HG03060 (cell line): ENCODE data around the gene COX19.
"Not testable (repeated sequence)": the region's sequence is repeated elsewhere in the genome, so short reads cannot be mapped to it uniquely, and the experiment has no call there.

Experiments
- ATAC-seq: cut with Tn5 transposase; IDR thresholded peaks from one replicate; pipeline ENCODE4 v1.9.1; 2021; ENCODE audit warnings: low read depth, moderate number of reproducible peaks; ENCODE audit not compliant: unreplicated experiment

COX19 gene

DNA sequence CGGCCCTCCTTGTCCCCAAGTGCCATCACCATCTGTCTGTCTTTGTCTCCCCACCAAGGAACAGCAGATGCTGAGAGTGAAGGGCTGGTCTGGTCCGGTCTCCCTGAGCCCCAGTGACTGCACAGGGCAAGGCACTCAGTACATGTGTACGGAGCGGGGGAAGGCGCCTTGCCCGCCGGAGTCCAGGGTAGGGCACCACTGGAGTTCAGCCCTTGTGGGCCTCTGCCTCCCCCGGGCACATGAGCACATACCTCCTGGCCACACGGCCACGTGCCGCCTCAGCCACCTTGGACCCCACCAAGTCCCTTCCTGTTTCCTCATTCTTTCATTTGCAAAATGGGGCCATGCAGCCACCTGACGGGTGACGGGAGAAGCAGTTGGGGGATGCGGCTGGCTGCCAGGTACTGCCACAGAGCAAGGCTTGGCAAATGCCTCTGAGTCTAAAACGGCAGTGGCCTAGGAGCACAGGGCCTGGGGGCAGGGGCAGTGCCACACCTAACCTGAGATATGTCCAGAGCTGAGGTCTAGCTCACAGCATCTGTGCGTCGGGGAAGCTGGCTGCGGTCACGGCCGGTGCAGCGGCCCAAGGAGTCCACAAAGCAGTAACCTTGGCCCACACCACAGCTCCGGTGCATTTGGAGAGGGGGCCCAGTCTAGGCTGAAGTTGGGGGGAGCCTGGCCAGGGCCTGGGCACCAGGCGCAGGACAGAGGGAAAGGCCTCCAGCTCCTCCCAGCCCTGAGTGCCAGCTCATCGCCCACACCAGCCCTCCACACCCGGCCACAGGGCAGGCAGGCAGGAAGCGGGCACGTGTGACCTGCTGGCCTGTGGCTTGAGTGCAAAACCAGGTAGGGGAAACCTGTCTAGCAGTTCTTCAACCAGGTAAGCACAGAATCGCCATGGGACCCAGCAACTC, 26.1 kb downstream of the COX19 start:
- ATAC-seq = no peak

DNA sequence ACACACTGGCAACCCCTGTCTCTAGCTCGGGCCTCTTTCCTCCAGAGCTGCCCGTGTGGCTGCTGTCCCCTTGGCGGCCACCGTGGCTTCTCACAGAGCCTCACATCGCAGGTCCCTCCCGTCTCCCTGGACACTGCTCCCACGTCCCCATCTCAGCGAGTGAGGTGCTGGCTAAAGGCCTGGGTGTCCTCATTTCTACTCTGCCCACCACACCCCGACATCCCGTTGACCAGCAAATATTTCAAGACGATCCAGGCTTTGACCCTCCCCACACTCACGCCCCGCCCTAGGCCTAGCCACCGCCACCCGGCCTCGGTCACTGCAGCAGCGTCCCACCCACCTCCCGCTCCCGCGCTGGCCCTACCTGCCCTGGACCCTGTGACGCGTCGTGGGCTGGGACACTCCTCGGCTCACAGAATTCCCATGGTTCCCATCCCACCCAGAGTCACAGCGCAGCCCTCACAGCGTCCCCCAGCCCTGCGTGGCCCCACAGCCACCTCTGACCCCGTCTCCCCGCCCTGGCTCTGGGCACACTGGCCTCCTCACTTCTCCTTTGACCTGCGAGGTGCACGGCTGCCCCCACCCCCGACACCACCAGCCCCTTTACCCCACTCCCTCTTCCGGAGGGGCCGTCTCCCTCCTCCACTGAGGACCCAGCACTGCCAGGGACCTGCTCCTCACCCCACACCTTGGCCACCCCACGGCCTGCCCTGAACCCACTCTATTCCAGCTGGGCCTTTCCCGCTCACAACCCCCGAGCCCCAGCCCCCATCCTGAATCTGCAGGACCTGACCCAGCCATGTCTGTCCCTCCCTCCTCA, 27.7 kb downstream of the COX19 start:
- no peak for ATAC-seq

DNA sequence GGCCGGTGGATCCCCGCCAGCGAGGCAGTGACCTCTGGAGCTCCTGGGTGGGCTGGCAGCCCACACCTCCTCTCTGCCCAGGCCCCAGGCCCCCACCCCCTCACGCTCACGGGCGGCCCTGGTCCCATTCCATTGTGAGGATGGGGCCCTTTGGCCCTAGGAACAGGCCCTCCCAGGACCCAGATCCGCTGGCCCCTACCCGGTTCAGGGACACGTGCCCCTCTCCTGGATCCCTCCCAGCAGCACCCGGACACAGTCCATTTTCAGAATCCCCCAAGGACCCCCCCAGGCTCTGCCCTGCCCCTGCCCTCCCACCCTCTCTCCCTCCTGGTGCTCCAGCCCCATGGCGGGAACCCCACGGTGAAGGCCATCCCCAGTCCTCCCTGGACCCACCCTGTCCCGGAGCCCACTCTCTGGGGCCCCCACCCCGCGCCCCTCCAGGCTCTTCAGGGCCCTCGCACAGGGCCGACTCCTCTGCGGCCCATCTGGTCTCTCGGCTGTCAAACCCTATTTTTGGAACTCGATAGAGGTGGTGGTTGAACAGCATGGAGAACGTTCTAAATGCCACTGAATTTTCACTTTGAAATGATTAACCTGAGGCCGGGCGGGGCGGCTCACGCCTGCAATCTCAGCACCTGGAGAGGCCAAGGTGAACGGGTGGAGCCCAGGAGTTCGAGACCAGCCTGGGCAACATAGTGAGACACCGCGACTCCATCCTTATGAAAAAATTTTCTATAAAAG, 28.9 kb downstream of the COX19 start:
- no peak for ATAC-seq

DNA sequence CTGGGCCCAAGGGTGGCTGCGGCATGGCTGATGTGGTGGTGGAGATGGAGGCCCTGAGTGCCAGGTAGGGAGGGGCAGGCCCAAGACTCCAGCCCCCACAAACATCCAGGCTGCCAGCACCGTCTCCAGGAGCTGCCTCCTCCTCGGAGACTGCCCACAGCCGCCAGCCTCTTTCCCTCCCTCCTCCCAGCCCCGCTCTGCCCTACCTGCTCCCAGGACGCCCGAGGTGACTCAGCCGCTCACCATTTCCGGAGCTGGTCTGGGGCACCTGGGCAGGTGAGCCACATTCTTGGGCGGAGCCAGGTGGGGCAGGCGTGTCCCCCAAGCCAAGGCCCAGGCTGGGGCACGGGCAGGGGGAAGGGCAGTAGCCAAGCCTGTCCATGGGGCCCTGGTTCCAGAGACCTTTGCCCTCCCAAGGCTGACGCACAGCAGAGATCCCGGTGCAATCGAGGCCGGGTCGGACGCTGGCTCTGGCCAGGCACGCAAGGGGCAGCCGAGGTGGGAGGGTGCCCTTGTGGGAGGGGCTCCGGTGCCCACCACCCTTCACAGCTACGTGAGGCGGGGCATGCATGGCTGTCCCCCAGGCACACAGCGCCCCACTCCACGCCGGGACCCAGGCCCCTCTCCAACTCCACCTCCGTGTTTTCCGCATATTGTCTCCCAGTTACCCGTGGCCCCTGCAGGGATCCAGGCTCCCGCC, 29.6 kb downstream of the COX19 start:
- no peak for ATAC-seq

DNA sequence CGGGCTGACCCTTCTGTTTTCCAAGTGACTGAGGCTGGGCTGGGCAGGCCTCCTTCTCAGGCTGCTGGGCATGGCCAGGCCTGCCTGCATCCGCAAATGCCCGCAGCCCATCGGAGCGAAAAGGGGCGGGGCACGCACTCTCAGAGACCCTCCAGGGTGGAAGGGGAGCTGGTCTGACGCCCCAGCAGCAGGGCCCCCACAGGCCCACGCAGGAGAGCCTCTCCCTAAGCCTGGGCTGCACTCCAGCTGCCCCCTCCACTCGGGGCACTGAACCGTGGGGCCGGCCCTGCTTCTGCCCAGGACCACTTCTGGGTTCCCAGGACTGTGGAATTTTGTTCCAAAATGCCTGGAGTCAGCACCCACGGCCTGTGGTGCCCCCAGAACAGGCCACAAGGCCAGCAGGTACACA, 30.2 kb downstream of the COX19 start:
- no peak for ATAC-seq

DNA sequence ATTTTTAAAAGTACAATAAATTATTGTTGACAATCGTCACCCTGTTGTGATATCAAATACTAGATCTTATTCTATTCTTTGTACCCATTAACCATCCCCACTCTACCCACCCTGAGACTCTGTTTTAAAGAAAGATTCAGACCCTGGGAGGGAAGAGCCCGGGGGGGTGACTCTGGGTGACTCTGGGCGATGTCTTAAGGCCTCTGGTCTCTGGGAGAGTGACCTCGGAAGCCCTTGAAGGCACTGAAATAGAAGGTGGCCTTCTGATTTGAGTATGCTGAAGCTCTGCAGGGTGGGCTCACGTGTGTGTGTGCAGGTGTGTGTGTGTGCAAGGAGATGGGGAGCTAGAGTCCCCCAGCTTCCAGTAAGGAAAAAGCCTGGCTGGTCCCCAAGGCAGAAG, 30.6 kb downstream of the COX19 start:
- no peak for ATAC-seq

DNA sequence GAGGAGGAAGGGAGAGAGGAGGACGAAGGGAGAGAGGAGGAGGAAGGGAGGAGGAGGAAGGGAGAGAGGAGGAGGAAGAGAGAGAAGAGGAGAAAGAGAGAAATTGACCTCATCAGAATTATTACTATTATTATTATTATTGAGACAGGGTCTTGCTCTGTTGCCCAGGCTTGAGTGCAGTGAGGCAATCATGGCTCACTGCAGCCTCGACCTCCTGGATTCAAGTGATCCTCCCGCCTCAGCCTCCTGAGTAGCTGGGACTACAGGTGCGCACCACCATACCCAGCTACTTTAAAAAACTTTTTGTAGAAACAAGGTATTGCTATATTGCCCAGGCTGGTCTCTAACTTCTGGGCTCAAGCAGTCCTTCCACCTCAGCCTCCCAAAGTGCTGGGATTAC, 31.6 kb downstream of the COX19 start:
- ATAC-seq = not testable (repeated sequence)

DNA sequence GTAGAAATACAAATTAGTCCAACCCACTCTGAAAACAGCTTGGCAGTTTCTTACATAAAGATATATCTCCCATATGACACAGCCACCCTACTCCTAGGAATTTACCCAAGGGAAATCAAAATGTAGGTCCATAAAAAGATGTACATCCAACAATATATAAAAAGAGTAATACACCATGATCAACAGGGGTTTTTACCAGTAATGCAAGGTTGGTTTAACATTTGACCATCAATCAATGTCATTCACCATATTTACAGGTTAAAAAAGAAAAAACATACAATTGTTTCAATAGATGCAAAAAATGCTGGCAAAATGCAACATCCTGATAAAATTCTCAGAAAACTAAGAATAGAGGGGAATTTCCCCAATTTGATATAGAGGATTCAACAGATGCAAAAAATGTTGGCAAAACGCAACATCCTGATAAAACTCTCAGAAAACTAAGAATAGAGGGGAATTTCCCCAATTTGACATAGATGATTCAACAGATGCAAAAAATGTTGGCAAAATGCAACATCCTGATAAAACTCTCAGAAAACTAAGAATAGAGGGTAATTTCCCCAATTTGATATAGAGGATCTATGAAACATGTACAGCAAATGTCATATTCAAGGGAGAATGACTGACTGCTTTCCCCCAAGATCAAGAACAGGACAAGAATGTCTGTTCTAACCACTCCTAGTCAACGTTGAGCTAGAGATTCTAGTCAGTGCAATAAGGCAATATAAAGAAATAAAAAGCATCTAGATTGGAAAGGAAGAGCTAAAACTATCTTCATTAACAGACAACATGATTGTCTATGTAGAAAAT, 34.5 kb downstream of the COX19 start:
- ATAC-seq = no peak

DNA sequence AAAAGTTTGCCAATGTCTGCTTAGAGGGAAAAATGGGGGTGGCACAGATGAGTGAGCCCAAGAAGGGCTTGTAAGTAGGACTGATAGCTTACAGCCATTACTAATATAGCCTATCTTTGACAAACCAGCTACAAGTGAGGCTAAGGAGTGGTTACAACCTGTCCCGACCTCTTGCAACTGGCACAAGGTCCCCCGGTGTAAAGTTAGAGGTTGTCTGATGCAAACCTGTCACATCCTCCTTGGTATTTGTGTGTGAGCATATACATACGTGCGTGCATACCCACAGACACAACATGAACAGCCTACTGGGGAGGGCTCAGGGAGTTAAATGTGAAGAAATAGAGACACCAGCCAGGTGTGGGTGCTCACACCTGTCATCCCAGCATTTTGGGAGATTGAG, 35.5 kb downstream of the COX19 start:
- no peak for ATAC-seq

DNA sequence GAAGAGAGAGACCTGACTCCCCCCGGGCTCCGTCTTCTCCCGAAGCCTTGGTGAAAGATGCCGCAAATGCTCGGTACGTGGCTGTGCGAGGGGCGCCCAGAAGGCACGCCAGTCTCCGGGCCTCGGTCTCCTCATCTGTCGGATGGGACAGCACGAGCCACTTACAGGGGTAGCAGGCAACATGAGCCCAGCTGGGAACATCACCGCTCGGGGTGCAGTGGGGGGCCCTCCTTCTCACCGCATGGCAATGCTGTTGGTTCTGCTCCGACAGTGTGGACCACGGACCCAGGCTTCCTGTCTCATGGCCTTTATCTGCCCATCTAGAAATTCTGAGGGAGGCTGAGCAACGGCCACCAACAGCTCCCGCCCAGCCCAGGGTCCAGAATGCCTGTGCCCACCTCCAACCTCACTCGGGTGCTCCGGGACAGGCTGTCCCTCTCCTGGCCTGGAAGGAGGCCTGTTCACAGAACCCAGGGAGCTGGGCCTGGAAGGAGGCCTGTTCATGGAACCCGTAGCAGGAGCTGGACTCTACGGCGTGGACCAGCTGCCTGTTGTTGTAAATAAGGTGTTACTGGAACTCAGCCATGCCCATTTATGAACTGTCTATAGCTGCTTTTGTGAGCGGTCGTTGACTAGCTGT, 36.7 kb downstream of the COX19 start:
- ATAC-seq = no peak

DNA sequence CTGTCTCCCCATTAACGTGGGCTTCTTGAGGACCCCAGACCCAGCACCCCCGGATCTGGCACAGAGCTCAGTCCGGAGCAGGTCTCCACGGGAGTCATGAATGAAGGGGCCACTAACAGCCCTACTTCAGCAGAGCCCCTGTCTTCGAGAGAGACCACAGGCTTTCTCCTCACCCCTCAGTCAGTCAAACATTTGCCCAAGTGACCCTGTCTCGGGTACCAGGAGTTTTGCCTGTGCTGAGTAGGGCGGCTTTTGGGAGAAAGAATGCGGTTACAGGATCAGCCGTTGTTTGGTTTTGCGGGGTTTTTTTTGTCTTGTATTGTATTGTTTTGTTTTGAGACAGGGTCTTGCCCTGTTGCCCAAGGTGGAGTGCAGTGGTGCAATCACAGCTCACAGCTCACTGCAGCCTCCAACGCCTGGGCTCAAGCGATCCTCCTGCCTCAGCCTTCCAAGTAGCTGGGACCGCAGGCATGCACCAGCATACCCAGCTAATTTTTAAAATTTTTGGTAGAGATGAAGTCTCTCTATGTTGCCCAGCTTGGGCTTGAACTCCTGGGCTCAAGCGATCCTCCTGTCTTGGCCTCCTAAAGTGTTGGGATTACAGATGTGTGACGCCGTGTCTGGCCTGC, 37.4 kb downstream of the COX19 start:
- no peak for ATAC-seq

DNA sequence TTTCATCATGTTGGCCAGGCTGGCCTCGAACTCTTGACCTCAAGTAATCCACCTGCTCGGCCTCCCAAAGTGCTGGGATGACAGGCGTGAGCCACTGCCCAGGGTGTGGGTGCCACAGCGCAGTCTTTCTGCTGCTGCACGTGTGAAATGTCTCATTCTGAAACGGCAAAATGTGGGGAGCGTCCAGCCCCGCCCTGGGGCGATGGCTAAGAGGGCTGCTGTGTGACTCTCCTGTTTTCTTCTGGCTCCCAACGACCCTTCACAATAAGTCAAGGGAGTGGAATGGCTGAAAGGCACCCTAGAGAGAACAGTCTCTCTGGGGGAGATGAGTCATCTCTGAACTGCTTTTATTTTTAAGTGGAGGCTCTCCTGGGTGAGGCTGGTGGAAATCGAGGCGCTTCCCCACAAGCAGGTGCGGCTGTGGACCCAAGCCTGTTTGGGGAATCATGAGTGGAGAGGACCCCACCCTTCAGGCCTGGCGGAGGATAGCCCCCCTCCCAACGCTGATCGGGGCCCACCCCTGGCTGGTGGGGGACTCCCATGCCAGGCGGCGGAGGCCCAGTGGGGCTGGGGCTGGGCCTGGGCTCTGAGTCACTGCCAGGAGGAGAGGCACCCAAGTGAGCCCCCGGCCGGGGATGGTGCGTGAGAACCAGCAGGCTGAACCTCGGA, 38.8 kb downstream of the COX19 start:
- peak; percentile 93 for ATAC-seq

DNA sequence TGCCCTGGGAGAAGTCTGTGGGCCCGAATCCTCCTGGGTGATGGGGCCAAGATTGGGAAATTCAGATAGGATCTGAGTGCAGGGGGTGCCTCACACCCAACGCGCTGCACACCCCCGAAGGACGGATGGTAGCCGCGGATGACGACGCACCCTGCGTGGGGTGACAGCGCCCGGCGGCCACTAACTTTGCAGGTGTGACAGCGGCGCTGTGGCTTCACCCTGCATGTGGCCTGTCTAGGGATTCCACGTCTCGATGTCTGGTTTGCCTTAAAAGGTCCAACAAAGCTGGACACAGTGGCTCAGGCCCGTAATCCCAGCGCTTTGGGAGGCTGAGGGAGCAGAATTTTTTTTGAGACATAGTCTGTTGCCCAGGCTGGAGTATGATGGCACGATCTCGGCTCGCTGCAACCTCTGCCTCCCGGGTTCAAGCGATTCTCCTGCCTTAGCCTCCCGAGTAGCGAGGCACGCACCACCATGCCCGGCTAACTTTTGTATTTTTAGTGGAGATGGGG, 39.4 kb downstream of the COX19 start:
- ATAC-seq = no peak

DNA sequence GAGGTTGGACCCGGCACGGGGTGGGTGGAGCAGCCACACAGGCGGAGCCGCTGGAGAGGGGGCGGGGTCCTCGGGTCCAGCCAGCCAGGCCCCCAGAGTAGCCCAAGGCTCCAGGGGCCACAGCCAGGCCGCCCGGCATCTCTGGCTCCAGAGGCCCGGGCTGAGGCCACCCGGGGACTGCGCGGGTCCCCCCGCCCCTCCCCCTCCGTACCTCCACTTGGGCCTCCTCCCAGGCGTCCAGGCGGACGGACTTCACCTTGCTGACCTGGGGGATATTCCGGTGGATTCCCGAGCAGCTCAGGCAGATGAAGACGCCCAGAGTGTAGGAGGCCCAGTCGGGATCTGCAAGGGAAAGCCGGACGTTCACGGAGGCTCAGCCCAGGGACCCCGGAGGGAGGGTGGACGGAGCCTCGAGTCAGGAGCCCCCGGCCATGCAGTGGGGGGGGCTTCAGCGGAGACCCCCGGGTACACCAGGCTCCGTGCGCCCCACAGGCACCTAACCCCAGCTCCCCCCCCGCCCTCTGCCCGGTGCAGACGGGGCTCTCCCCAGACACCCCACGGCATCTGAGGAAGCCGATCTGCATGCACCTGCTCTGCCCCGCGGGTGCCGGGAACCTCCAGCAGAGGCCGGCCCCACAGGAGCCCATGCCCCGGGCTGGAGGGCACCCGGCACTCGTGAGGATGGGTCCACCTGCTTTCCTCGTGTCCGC, 40.0 kb downstream of the COX19 start:
- ATAC-seq = no peak

DNA sequence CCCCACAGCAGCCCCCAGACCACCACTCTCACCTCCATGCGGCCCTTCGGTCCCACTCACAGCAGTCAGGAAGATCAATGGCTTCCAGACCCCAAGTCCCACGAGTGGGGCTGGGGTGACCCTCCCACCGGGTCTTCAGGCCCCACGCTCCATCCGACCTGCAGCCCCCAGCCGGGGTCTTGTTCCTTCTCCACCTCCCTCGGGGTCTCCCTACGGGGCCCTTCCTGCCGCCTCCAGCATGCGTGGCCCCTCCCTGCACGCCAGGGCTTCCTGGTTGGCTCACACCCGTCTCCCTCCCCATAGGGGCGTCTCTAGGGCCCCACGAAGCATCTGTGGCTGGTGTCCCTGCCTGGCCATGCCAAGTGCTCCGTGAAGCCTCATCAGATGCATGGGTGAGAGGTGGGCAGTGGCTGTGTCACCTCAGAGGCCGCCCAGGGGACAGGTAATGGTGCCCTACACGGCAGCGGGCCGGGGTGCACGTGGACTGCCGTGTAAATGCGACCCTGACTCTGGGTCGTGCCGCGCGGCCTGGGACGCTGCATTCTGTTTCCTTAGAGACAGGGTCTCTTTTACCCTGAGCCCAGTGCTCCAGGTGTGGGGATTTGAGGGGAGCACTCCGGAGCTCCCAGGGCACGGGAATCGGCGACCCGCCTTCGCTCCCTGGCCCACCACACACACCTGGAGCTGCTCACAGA, 40.7 kb downstream of the COX19 start:
- no peak for ATAC-seq

DNA sequence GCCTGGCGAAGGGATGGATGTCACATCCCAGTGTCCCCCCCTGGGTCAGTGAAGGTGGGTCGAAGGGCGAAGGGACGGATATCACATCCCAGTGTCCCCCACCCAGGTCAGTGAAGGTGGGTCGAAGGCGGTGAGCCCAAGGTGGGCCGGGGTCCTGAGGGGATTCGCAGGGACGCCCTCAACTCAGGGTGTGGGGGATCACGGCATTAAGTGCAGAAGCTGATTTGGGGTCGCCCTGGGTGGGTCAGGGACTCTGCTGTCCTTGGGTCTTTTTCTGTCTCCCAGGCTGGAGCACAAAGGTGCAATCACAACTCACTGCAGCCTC, 42.7 kb downstream of the COX19 start:
- no peak for ATAC-seq
